Activated CD8-positive, alpha-beta T cell treated with anti-CD3 and anti-CD28 coated beads, Interleukin-2, amount 10 ng/mL, durations not matched to agents 7 days and 5 days (primary cell): ENCODE data around the gene CACNA1C. TPM values are rescaled to one million over a fixed set of nuclear protein-coding genes. Genes with fewer than 3 reads are reported as not detected.

ENCODE experiments used
- ATAC-seq: fragments of 150-1000 bp; cut with Tn5 transposase; one replicate; pipeline ENCODE4 v1.10.0; 2021; ENCODE audit warnings: moderate library complexity
- CTCF ChIA-PET: fragments of 350-600 bp; sonication (Branson Sonifier 250); formaldehyde crosslinking; loops from one replicate; lab custom pipeline; 2021; ENCODE audit warnings: antibody characterized with exemption; lab: Charles Lee
- POLR2A ChIA-PET: fragments of 350-600 bp; sonication (Branson Sonifier 250); formaldehyde crosslinking; loops from one replicate; lab custom pipeline; 2021; ENCODE audit warnings: antibody characterized with exemption; lab: Charles Lee
- DNase-seq: peaks from one replicate; pipeline ENCODE4 v3.0.0-alpha.2; 2020
- H3K27ac Mint-ChIP-seq: one replicate; pipeline ENCODE4 v1.8.0; 2021; ENCODE audit warnings: mild to moderate bottlenecking, mixed read lengths
- H3K27me3 Mint-ChIP-seq: one replicate; pipeline ENCODE4 v1.8.0; 2021; ENCODE audit warnings: low read depth, mixed read lengths
- H3K36me3 Mint-ChIP-seq: one replicate; pipeline ENCODE4 v1.8.0; 2021; ENCODE audit warnings: low read depth, mixed read lengths
- H3K4me1 Mint-ChIP-seq: one replicate; pipeline ENCODE4 v1.8.0; 2021; ENCODE audit warnings: low read depth, mixed read lengths
- H3K4me3 Mint-ChIP-seq: one replicate; pipeline ENCODE4 v1.8.0; 2021; ENCODE audit warnings: mild to moderate bottlenecking, mixed read lengths
- H3K9me3 Mint-ChIP-seq: one replicate; pipeline ENCODE4 v1.8.0; 2022; ENCODE audit warnings: mixed read lengths; ENCODE audit not compliant: insufficient read depth
- total RNA-seq, 2 experiments: library from RNA; stranded (reverse); gene quantifications; one replicate each; pipeline ENCODE4 v1.2.3, GENCODE V29; 2021

Gene CACNA1C
- total RNA-seq, 2 experiments from 2014 or later, result 0.08 TPM

DNA sequence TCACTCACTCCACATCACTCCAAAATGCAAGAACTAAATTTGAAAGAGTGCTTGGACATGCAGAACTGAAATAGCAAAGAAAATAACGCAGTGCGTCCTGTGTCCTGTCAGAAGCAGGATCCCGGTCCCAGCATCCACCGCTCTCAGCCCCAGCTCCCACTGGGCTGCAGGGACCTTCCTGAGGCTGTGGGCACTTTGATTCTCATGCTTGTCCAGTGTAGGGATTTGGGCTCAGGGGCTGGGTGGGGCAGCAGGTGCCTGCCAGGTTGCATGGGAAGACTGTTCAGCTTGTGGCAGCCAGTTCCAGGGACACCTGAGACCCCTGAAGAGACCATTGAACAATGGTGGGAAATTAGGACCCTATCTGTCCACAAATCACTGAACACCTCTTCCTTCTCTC is 602.0 kb downstream of the CACNA1C start:
- no peaks in the 10 kb centered on the region for H3K4me1 Mint-ChIP-seq
- H3K27ac Mint-ChIP-seq, result no peak overlapping the region
- no peaks in the 10 kb centered on the region for H3K9me3 Mint-ChIP-seq
- POLR2A ChIA-PET, result no interaction called here
- CTCF ChIA-PET, result no interaction called here
- no peaks in the 10 kb centered on the region for H3K36me3 Mint-ChIP-seq
- peaks cover 5% of the 10 kb centered on the region for H3K27me3 Mint-ChIP-seq
- DNase-seq, result no peak
- ATAC-seq, result no peak
- H3K4me3 Mint-ChIP-seq, result no peak overlapping the region

DNA sequence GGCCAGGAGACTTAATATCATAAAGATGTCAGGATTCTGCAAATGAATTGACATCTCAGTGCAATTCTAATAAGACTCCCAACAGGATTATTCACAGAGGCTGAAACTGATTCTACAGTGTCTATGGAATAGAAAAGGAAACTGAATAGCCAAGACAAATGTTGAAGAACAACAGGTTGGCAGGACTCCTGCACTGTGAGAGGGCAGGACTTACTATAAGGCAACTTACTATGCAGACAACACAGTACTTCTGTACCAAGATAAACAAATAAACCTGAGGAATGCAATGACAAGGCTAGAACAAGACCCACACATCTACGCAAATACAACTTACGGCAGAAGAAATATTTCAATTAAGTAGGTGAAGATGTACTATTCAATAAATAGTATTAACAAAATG is 609.7 kb downstream of the CACNA1C start:
- Mint-ChIP-seq H3K27me3 (no peaks in the 10 kb centered on the region), H3K4me1 (no peaks in the 10 kb centered on the region), H3K9me3 (no peaks in the 10 kb centered on the region), H3K36me3 (no peaks in the 10 kb centered on the region), H3K27ac (no peak overlapping the region), H3K4me3 (no peak overlapping the region)
- CTCF ChIA-PET, result no interaction called here
- no peak for ATAC-seq
- POLR2A ChIA-PET, result no interaction called here
- no peak for DNase-seq

GRCh38 chr12:2664721-2665577 is 612.2 kb downstream of the CACNA1C start:
- DNase-seq, result no peak
- Mint-ChIP-seq H3K27ac (no peak overlapping the region), H3K4me1 (no peaks in the 10 kb centered on the region), H3K4me3 (no peak overlapping the region), H3K27me3 (no peaks in the 10 kb centered on the region), H3K36me3 (no peaks in the 10 kb centered on the region), H3K9me3 (no peaks in the 10 kb centered on the region)
- ChIA-PET POLR2A (no interaction called here), CTCF (no interaction called here)
- ATAC-seq, result no peak

DNA sequence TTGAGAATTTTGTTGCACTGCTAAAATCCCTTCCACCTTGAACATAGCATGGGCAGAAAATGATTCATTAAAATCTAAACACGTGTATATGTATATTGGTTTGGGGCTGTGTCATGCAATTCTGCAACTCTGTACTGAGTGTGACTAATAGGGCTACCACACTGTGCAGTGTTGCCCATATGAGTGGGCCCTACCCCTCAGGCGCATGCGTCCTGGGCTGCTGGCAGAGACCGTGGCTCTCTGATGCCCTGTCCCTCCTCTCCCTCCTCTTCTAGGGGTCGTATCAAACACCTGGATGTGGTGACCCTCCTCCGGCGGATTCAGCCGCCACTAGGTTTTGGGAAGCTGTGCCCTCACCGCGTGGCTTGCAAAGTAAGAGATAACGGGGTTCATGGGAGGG is 613.6 kb downstream of the CACNA1C start:
- H3K27ac Mint-ChIP-seq, result no peak overlapping the region
- no peak overlapping the region for H3K4me3 Mint-ChIP-seq
- H3K4me1 Mint-ChIP-seq, result no peaks in the 10 kb centered on the region
- ChIA-PET CTCF (no interaction called here), POLR2A (no interaction called here)
- H3K9me3 Mint-ChIP-seq, result no peaks in the 10 kb centered on the region
- H3K36me3 Mint-ChIP-seq, result no peaks in the 10 kb centered on the region
- no peak for DNase-seq
- no peak for ATAC-seq
- no peaks in the 10 kb centered on the region for H3K27me3 Mint-ChIP-seq

DNA sequence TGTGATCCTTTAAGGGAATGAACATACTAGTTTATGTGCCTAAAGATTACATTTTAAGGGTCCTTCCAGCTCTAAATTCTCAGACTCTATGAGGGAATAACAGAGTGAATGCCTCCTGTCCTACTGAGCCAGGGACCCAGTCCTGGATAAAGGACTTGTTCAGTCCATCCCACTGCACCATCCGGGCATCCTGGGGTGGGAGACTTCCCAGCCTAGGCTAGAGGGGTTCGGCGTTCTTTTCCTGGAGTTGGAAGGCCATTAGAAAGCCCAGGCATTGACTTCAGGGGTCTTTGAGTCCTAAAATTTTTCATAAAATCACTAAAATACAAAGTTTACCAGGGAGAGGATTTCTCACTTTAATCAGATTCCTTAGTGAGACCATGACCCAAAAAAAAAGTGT is 614.1 kb downstream of the CACNA1C start:
- H3K36me3 Mint-ChIP-seq, result no peaks in the 10 kb centered on the region
- ATAC-seq, result no peak
- no peaks in the 10 kb centered on the region for H3K4me1 Mint-ChIP-seq
- no peaks in the 10 kb centered on the region for H3K9me3 Mint-ChIP-seq
- ChIA-PET POLR2A (no interaction called here), CTCF (no interaction called here)
- no peaks in the 10 kb centered on the region for H3K27me3 Mint-ChIP-seq
- no peak for DNase-seq
- H3K4me3 Mint-ChIP-seq, result no peak overlapping the region
- H3K27ac Mint-ChIP-seq, result no peak overlapping the region

DNA sequence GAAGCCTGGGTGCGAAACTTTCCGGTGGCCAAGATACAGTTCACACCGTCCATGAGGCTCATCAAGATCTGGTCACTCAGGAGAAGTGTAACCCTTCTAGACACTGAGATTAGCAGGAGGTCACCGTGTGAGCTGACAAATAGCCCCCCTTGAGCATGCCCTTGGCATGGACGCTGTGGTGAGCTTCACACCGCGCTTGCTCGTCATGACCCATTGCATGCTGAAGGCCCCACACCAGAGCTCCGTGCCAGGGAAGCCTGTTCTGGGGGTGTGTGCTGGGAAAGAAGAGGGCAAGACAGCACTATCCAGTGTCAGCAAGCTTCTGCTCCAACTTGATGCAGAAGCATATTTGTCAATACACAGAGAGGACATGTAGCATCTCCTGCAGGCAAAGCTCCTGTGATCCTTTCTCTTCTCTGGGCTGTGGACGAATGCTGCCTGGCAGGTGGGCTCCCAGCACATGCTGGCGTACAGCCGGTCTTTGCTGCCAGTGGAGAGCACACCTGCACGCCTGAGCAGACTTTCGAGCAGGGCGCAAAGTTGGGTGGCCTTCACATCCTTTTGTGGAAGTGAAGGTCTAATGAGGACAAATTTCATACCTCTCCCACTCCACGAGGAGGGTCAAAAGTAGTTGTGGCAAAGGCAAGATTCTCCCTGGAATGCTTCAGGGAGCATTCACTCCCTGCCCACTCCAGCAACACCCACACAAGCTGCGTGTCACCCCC is 615.1 kb downstream of the CACNA1C start:
- ChIA-PET CTCF (no interaction called here), POLR2A (no interaction called here)
- Mint-ChIP-seq H3K4me3 (no peak overlapping the region), H3K36me3 (no peaks in the 10 kb centered on the region), H3K9me3 (no peaks in the 10 kb centered on the region), H3K27me3 (no peaks in the 10 kb centered on the region), H3K4me1 (no peaks in the 10 kb centered on the region), H3K27ac (no peak overlapping the region)
- ATAC-seq, result no peak
- DNase-seq, result no peak

DNA sequence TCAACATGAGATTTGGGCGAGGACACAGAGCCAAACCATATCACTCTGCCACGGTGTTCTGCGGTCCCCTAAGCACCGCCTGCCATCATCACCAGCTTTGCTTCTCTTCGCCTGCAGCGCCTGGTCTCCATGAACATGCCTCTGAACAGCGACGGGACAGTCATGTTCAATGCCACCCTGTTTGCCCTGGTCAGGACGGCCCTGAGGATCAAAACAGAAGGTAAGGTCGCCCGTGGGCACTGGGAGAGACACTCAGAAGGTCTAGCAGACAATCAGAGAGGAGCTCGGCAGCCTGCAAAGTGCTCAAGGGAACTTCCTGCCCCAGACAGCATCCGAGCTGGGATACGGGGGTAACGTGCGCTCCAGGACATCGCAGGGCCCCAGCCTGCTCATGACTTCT is 616.0 kb downstream of the CACNA1C start:
- H3K4me1 Mint-ChIP-seq, result no peaks in the 10 kb centered on the region
- no peaks in the 10 kb centered on the region for H3K9me3 Mint-ChIP-seq

DNA sequence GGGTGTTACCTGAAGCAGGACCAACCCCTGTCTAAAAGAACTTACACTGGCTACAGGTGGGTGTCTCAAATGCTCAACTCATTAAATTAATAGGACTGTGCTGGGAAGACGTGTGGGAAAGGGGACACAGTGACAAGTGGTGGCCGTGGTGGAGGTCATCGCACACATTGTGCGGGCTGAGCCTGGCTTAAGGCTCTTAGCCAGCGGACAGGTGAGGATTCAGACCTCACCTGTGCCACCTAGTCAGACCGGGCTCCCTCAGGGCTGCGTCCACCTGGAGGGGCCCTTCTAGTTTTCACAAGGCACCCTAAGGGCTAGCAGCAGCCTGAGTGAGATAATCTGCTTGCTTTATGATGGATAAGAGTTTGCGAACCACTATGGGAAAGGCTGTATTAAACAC is 616.8 kb downstream of the CACNA1C start:
- no peaks in the 10 kb centered on the region for H3K4me1 Mint-ChIP-seq
- H3K4me3 Mint-ChIP-seq, result no peak overlapping the region
- DNase-seq, result no peak
- ATAC-seq, result no peak
- no peaks in the 10 kb centered on the region for H3K36me3 Mint-ChIP-seq
- CTCF ChIA-PET, result no interaction called here
- H3K27me3 Mint-ChIP-seq, result no peaks in the 10 kb centered on the region
- no peaks in the 10 kb centered on the region for H3K9me3 Mint-ChIP-seq
- POLR2A ChIA-PET, result no interaction called here
- no peak overlapping the region for H3K27ac Mint-ChIP-seq

More for the DNA sequence above, 616.0 kb downstream of the CACNA1C start:
- Mint-ChIP-seq H3K27ac (no peak overlapping the region), H3K4me3 (no peak overlapping the region), H3K36me3 (no peaks in the 10 kb centered on the region), H3K27me3 (no peaks in the 10 kb centered on the region)
- POLR2A ChIA-PET, result interaction anchor here (0.6 kb wide), 1 partner anchor 91 kb away, joined by 3 read pairs; no protein-coding TSS in a partner anchor
- ATAC-seq, result no peak
- CTCF ChIA-PET, result no interaction called here
- DNase-seq, result no peak

DNA sequence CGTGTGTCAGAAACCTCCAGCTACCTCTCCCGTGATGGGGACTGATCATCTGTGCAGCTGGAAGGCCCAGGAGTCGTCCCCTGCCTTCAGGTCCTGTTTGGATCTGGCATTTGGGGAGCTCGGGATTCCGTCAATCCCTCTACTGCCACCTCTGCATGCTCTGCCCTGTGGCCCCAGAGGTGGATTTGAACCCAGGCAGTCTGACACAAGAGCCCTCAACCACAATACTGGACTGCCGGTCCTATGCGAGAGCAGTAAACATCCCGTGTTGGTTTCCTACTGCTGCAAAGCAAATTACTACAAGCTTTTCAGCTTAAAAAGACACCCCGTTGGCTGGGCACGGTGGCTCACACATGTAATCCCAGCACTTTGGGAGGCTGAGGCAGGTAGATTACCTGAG is 620.1 kb downstream of the CACNA1C start:
- POLR2A ChIA-PET, result no interaction called here
- no peaks in the 10 kb centered on the region for H3K9me3 Mint-ChIP-seq
- DNase-seq (no peak), ATAC-seq (no peak)
- no peaks in the 10 kb centered on the region for H3K27me3 Mint-ChIP-seq
- CTCF ChIA-PET, result no interaction called here
- no peak overlapping the region for H3K27ac Mint-ChIP-seq
- H3K36me3 Mint-ChIP-seq, result no peaks in the 10 kb centered on the region
- no peaks in the 10 kb centered on the region for H3K4me1 Mint-ChIP-seq
- no peak overlapping the region for H3K4me3 Mint-ChIP-seq

DNA sequence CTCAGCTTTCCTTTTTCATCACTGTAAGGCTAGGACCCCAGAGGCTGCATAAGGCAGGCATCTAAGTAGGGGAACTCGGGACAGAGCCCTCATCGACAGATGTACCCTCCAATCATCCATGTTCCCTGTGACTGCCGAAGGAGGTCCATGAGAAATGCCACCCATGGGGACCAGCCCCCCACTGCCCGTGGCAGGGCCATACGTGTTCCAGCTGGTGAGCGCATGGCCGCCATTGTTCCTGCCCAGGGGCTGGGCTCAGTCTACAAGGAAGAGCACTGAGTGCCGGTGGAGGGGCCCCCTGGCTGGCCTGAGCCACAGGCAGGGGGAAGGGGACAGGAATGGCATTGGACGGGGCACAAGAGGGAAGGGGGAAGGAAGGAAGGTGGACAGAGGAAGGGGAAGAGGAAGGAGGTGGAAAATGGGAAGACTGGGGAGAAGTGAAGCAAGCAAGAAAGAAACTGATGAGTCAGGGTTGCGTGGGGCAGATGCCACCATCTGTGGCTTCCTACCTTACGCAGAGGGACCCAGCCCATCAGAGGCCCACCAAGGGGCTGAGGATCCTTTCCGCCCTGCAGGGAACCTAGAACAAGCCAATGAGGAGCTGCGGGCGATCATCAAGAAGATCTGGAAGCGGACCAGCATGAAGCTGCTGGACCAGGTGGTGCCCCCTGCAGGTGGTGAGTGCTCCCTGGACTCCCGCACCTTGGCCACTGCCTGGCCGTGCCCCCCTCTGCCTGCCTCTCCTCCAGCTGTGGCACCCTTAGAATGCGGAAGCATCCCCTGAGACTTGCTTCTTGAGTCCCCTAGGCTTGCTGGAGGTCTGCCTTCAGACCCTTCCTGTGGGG is 621.4 kb downstream of the CACNA1C start:
- DNase-seq (no peak), ATAC-seq (no peak)
- H3K36me3 Mint-ChIP-seq, result no peaks in the 10 kb centered on the region
- no peak overlapping the region for H3K27ac Mint-ChIP-seq
- H3K4me3 Mint-ChIP-seq, result no peak overlapping the region
- no peaks in the 10 kb centered on the region for H3K27me3 Mint-ChIP-seq
- no peaks in the 10 kb centered on the region for H3K4me1 Mint-ChIP-seq
- ChIA-PET CTCF (no interaction called here), POLR2A (no interaction called here)
- H3K9me3 Mint-ChIP-seq, result no peaks in the 10 kb centered on the region

DNA sequence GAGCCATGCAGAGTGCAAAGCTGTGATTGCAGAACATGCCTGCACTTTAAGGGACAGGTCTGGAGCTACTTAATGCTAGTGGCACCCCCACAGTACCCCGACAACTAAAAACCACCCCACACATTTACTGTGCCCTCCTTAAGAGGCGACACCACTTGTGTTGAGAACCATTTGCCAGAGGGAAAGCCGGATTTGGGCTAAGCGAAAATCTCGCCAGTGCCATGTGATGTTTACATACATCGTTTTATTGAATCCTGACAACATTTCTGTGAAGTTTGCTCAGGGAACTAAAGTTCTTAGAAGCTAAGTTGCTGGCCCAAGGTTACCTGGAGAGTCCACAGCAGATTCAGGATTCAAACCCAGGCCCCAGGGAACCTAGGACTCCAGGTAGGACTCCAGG is 623.0 kb downstream of the CACNA1C start:
- Mint-ChIP-seq H3K4me3 (no peak overlapping the region), H3K27me3 (no peaks in the 10 kb centered on the region), H3K27ac (no peak overlapping the region), H3K9me3 (no peaks in the 10 kb centered on the region), H3K36me3 (no peaks in the 10 kb centered on the region), H3K4me1 (no peaks in the 10 kb centered on the region)
- ATAC-seq (no peak), DNase-seq (no peak)
- CTCF ChIA-PET, result no interaction called here
- POLR2A ChIA-PET, result no interaction called here
